HepG2 (cell line): ENCODE results near the gene NAGS. TPM values are rescaled to one million over a fixed set of nuclear protein-coding genes. Genes with fewer than 3 reads are reported as not detected.
A peak's percentile ranks its signal among the peaks of the same experiment; 100 is the strongest.

Experiments used
- ARID2 ChIP-seq: sonication (generic); formaldehyde crosslinking; IDR thresholded peaks from 2 replicates; pipeline ENCODE4 v1.8.1; 2022; ENCODE audit warnings: mild to moderate bottlenecking, missing genetic modification reagents, borderline replicate concordance
- EED ChIP-seq: sonication (generic); formaldehyde crosslinking; IDR thresholded peaks from 2 replicates; pipeline ENCODE4 v1.5.0; 2020; ENCODE audit warnings: mild to moderate bottlenecking, missing genetic modification reagents
- ELF4 ChIP-seq: sonication (generic); formaldehyde crosslinking; IDR thresholded peaks from 2 replicates; pipeline ENCODE4 v1.5.0; 2020; ENCODE audit warnings: missing genetic modification reagents, mild to moderate bottlenecking, moderate library complexity, borderline replicate concordance
- GABPB1 ChIP-seq: IDR thresholded peaks from 2 replicates; pipeline ENCODE4 v1.6.1; 2016; ENCODE audit warnings: mild to moderate bottlenecking, missing genetic modification reagents, moderate library complexity, missing compliant biosample characterization
- GATA4 ChIP-seq: sonication (generic); IDR thresholded peaks from 2 replicates; pipeline ENCODE4 v1.6.1; 2016; ENCODE audit warnings: antibody characterized with exemption, low read depth, borderline replicate concordance
- KLF12 ChIP-seq: sonication (generic); formaldehyde crosslinking; IDR thresholded peaks from 2 replicates; pipeline ENCODE4 v1.4.0; 2020; ENCODE audit warnings: missing genetic modification reagents, borderline replicate concordance
- PATZ1 ChIP-seq: sonication (generic); formaldehyde crosslinking; IDR thresholded peaks from 2 replicates; pipeline ENCODE4 v1.4.0; 2020; ENCODE audit warnings: missing genetic modification reagents
- PHB2 ChIP-seq: fragments of 450-650 bp; IDR thresholded peaks from 2 replicates; pipeline ENCODE4 v1.6.1; 2018; ENCODE audit not compliant: partially characterized antibody
- PLSCR1 ChIP-seq: sonication (generic); formaldehyde crosslinking; IDR thresholded peaks from 2 replicates; pipeline ENCODE4 v1.5.0; 2020; ENCODE audit warnings: missing genetic modification reagents, mild to moderate bottlenecking, borderline replicate concordance
- RXRB ChIP-seq: IDR thresholded peaks from 2 replicates; pipeline ENCODE4 v1.6.1; 2016; ENCODE audit warnings: borderline replicate concordance, missing genetic modification reagents, missing compliant biosample characterization
- SETDB1 ChIP-seq: sonication (generic); formaldehyde crosslinking; IDR thresholded peaks from 2 replicates; pipeline ENCODE4 v1.5.1; 2020; ENCODE audit warnings: missing genetic modification reagents, mild to moderate bottlenecking, borderline replicate concordance
- SMC3 ChIP-seq: IDR thresholded peaks from 2 replicates; pipeline ENCODE4 v1.6.1; 2011; ENCODE audit warnings: low read length, improper control_type of control experiment
- TAF15 ChIP-seq: fragments of 200-400 bp; formaldehyde crosslinking; IDR thresholded peaks from one replicate; pipeline ENCODE4 v1.6.1; 2018; ENCODE audit warnings: mild to moderate bottlenecking, low read depth, low read length; ENCODE audit not compliant: poor library complexity, severe bottlenecking
- TMF1 ChIP-seq: sonication (generic); formaldehyde crosslinking; IDR thresholded peaks from 2 replicates; pipeline ENCODE4 v1.8.1; 2022; ENCODE audit warnings: low read depth, missing genetic modification reagents
- USF2 ChIP-seq, 2 experiments: sonication (generic) in 1 of 2; formaldehyde crosslinking in 1 of 2; IDR thresholded peaks; 2 replicates each; pipeline versions ENCODE4 v1.5.1 to v1.6.1; 2011 to 2020; ENCODE audit warnings: borderline replicate concordance in 1 of 2, low read depth in 1 of 2, low read length in 1 of 2, mild to moderate bottlenecking in 1 of 2, missing genetic modification reagents in 1 of 2, moderate library complexity in 1 of 2
- ZFP36L1 ChIP-seq: sonication (generic); formaldehyde crosslinking; IDR thresholded peaks from 2 replicates; pipeline ENCODE4 v1.8.0; 2022; ENCODE audit warnings: mild to moderate bottlenecking, missing genetic modification reagents, moderate library complexity
- ZNF17 ChIP-seq: sonication (generic); formaldehyde crosslinking; IDR thresholded peaks from 2 replicates; pipeline ENCODE4 v1.5.0; 2020; ENCODE audit warnings: mild to moderate bottlenecking, missing genetic modification reagents
- ZNF24 ChIP-seq: fragments of 450-650 bp; IDR thresholded peaks from 2 replicates; pipeline ENCODE4 v1.6.1; 2017; ENCODE audit warnings: antibody characterized with exemption, mild to moderate bottlenecking
- ZNF460 ChIP-seq: sonication (generic); formaldehyde crosslinking; IDR thresholded peaks from 2 replicates; pipeline ENCODE4 v1.5.1; 2020; ENCODE audit warnings: missing genetic modification reagents, mild to moderate bottlenecking, borderline replicate concordance
- ZNF547 ChIP-seq: sonication (generic); formaldehyde crosslinking; IDR thresholded peaks from 2 replicates; pipeline ENCODE4 v1.5.1; 2020; ENCODE audit warnings: mild to moderate bottlenecking, missing genetic modification reagents
- ZNF652 ChIP-seq: IDR thresholded peaks from 2 replicates; pipeline ENCODE4 v1.6.1; 2016; ENCODE audit warnings: low read depth, borderline replicate concordance
- ZNF720 ChIP-seq: sonication (generic); formaldehyde crosslinking; IDR thresholded peaks from 2 replicates; pipeline ENCODE4 v1.4.0; 2020; ENCODE audit warnings: missing genetic modification reagents
- ZNF772 ChIP-seq: sonication (generic); formaldehyde crosslinking; IDR thresholded peaks from 2 replicates; pipeline ENCODE4 v1.5.0; 2020; ENCODE audit warnings: mild to moderate bottlenecking, missing genetic modification reagents
- ZNF879 ChIP-seq: sonication (generic); formaldehyde crosslinking; IDR thresholded peaks from 2 replicates; pipeline ENCODE4 v1.8.1; 2023; ENCODE audit warnings: missing genetic modification reagents
- ZSCAN25 ChIP-seq: sonication (generic); formaldehyde crosslinking; IDR thresholded peaks from 2 replicates; pipeline ENCODE4 v1.8.0; 2022; ENCODE audit warnings: mild to moderate bottlenecking, missing genetic modification reagents
- ZSCAN30 ChIP-seq: sonication (generic); formaldehyde crosslinking; IDR thresholded peaks from 2 replicates; pipeline ENCODE4 v1.5.0; 2020; ENCODE audit warnings: mild to moderate bottlenecking, missing genetic modification reagents
- polyA plus RNA-seq, 8 experiments: library from polyadenylated mRNA; depleted of rRNA in 3 of 8; stranded (reverse) in 7 of 8; unstranded in 1 of 8; fragments of >200 nt; fragmentation: Illumina TruSeq in 4 of 8; extraction: Trizol in 4 of 8; gene quantifications; 2 replicates each; pipeline versions ENCODE4 v1.2.1 to v1.2.3, GENCODE V29; 2011 to 2016; ENCODE audit warnings: low read depth in 4 of 8, missing spikeins in 1 of 8, mixed read lengths in 1 of 8; ENCODE audit not compliant: insufficient read depth in 1 of 8
- total RNA-seq, 5 experiments: library from RNA; depleted of rRNA; stranded (reverse); fragments of >200 nt; fragmentation: Illumina TruSeq; extraction: Trizol; gene quantifications; 2 replicates each; pipeline ENCODE4 v1.2.3, GENCODE V29; 2016; ENCODE audit warnings: low read depth in 1 of 5

NAGS gene
- total and polyA plus RNA-seq, 2 of the 13 experiments (the other 11 are each of a cell fraction or from before 2014, with no cell fraction given): 4.3 to 5.1 TPM

GRCh38 chr17:44014437-44015172 is 10.2 kb downstream of the NAGS start, which contains the start of gene TMEM101 (continued):
- TF ChIP-seq PATZ1 (CRISPR knock-in tag) (peak; percentile 70), ZNF24 (peak; percentile 77; the same call in 1 of the 2 replicates), USF2 (IDR thresholded peaks at IDR 0.05; ENCODE audit: low read depth, low read length) (0 out of 2 replicates have a peak, but pooled peaks have one; percentile 1), USF2 (CRISPR knock-in tag; IDR thresholded peaks at IDR 0.05; ENCODE audit: borderline replicate concordance) (no peak), ZNF879 (CRISPR knock-in tag) (no peak), SETDB1 (CRISPR knock-in tag) (0 out of 2 replicates have a peak, but pooled peaks have one; percentile 80), ARID2 (CRISPR knock-in tag) (peak; percentile 87; the same call in 1 of the 2 replicates), KLF12 (CRISPR knock-in tag) (no peak), TMF1 (CRISPR knock-in tag) (peak; percentile 88; the same call in 1 of the 2 replicates), PLSCR1 (CRISPR knock-in tag) (no peak), ELF4 (CRISPR knock-in tag) (peak; percentile 85; the same call in 1 of the 2 replicates), RXRB (peak; percentile 88), TAF15 (peak; percentile 59), ZNF547 (peak; percentile 20; the same call in 1 of the 2 replicates), ZNF772 (CRISPR knock-in tag) (peak; percentile 78), ZNF720 (CRISPR knock-in tag) (peak; percentile 92; the same call in 1 of the 2 replicates), ZNF652 (CRISPR knock-in tag) (no peak), GABPB1 (CRISPR knock-in tag) (peak; percentile 100), ZNF460 (CRISPR knock-in tag) (no peak; the same call in 1 of the 2 replicates), SMC3 (no peak), GATA4 (no peak; the same call in 1 of the 2 replicates), ZSCAN30 (no peak; the same call in 1 of the 2 replicates), ZFP36L1 (CRISPR knock-in tag) (no peak; the same call in 1 of the 2 replicates), EED (CRISPR knock-in tag) (peak; percentile 79; the same call in 1 of the 2 replicates), ZNF17 (CRISPR knock-in tag) (no peak), PHB2 (no peak), ZSCAN25 (CRISPR knock-in tag) (peak; percentile 86)
